ENCODE measurements around the gene LGMN.
A peak's percentile ranks its signal among the peaks of the same experiment; 100 is the strongest.
"Not testable (repeated sequence)": the region's sequence is repeated elsewhere in the genome, so short reads cannot be mapped to it uniquely, and the experiment has no call there.

LGMN gene

DNA sequence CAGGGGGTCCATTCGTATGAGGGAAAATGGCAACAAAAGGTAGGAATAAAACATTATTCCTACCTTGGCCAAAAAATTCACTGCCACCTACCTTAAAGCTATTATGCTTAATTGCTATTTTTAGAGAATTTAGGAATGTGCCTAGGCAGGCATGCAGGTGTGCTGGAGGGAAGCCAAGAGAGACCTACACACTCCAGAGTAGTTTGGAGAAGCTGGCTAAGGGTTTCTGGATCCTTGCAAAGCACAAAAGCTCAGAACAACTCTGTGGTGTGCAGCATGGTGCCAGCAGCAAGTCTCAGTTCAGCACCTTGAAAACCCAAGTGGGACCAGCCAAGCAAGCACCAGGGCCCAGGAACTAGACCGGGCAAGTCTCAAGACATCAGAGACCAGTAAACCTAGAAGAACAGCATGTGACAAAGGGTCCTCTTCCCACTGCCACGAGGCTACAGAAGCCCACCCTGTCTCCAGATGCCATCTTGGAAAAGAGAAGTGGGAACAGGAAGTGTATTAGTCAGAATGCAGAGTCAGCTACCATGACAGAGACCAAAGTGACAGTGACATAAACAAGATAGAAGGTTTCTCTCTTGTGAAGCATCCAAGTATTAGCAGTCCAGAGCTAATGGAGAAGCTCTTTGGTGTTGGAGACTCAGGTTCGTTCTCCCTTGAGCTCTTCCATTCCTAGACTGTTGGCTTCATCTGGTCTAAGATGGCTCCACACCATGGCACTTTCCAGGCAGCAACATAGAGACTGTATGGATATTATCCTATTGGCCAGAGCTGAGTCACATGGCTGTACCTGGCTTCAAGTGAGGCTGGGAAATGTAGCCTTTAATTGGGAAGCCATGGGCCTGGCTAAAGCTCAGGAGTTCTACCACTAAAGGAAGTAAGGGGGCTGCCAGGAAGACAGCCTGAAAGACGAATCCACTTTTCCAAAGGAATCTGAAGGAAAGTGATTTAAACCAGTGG is 15.5 kb upstream of the LGMN start:
- not testable (repeated sequence) for H3K9me3 ChIP-seq (ENCODE audit: control insufficient read depth in 2 of 2, low read length in 2 of 2); H3K27ac ChIP-seq (ENCODE audit: low read depth in 2 of 2, low read length in 2 of 2); H3K27me3 ChIP-seq (ENCODE audit: control insufficient read depth in 2 of 2, insufficient read depth in 2 of 2, low read length in 2 of 2); H3K9ac ChIP-seq (ENCODE audit: low read depth in 1 of 2, low read length in 2 of 2); H3K4me1 ChIP-seq (ENCODE audit: control insufficient read depth in 2 of 2, insufficient read depth in 2 of 2, low read length in 2 of 2); H3K4me3 ChIP-seq (ENCODE audit: low read length in 2 of 2); H3K36me3 ChIP-seq (ENCODE audit: control insufficient read depth in 2 of 2, insufficient read depth in 2 of 2, low read length in 2 of 2)

- Histone ChIP-seq H3K4me1 (ENCODE audit: control insufficient read depth in 2 of 2, insufficient read depth in 2 of 2, low read length in 2 of 2) (no peaks in the 10 kb centered on the region), H3K27ac (ENCODE audit: low read depth in 2 of 2, low read length in 2 of 2) (no peak overlapping the region), H3K27me3 (ENCODE audit: control insufficient read depth in 2 of 2, insufficient read depth in 2 of 2, low read length in 2 of 2) (no peaks in the 10 kb centered on the region), H3K4me3 (ENCODE audit: low read length in 2 of 2) (no peak overlapping the region), H3K9me3 (ENCODE audit: control insufficient read depth in 2 of 2, low read length in 2 of 2) (no peaks in the 10 kb centered on the region), H3K36me3 (ENCODE audit: control insufficient read depth in 2 of 2, insufficient read depth in 2 of 2, low read length in 2 of 2) (no peaks in the 10 kb centered on the region), H3K9ac (ENCODE audit: low read depth in 1 of 2, low read length in 2 of 2) (no peak overlapping the region)
These were observed 12.0 kb upstream of the LGMN start for GRCh38 chr14:92760524-92760805.

DNA sequence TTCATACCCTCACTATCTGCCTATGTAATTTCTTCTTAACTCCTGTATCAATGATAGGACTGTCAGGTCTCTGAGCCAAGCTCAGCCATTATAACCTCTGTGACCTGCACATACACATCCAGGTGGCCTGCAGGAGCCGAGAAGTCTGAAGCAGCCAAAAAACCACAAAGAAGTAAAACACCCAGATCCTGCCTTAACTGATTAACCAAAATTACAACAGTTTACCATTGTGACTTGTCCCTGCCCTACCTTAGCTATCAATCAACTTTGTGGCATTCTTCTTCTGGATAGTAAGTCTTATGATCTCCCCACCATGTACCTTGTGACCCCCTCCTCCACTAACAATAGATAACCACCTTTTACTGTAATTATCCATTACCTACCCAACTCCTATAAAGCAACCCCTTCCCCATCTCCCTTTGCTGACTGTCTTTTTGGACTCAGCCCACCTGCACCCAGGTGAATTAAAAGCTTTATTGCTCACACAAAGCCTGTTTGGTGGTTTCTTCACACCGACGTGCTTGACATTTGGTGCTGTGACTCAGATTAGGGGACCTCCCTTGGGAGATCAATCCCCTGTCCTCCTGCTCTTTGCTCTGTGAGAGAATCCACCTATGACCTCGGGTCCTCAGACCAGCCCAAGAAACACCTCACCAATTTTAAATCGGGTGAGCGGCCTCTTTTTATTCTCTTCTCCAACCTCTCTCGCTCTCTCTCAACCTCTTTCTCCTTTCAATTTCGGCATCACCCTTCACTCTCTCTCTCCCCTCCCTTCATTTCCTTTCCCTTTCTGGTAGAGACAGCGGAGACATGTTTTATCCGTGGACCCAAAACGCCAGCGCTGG is 11.5 kb upstream of the LGMN start:
- no peak overlapping the region for H3K27ac ChIP-seq (ENCODE audit: low read depth in 2 of 2, low read length in 2 of 2)
- H3K4me3 ChIP-seq (ENCODE audit: low read length in 2 of 2), result no peak overlapping the region

GRCh38 chr14:92759300-92759678 is 10.9 kb upstream of the LGMN start:
- Histone ChIP-seq H3K9ac (ENCODE audit: low read depth in 1 of 2, low read length in 2 of 2) (no peak overlapping the region), H3K27me3 (ENCODE audit: control insufficient read depth in 2 of 2, insufficient read depth in 2 of 2, low read length in 2 of 2) (no peaks in the 10 kb centered on the region), H3K4me1 (ENCODE audit: control insufficient read depth in 2 of 2, insufficient read depth in 2 of 2, low read length in 2 of 2) (no peaks in the 10 kb centered on the region)

More for the DNA sequence above, 11.5 kb upstream of the LGMN start:
- Histone ChIP-seq H3K4me1 (ENCODE audit: control insufficient read depth in 2 of 2, insufficient read depth in 2 of 2, low read length in 2 of 2) (no peaks in the 10 kb centered on the region), H3K36me3 (ENCODE audit: control insufficient read depth in 2 of 2, insufficient read depth in 2 of 2, low read length in 2 of 2) (no peaks in the 10 kb centered on the region), H3K9ac (ENCODE audit: low read depth in 1 of 2, low read length in 2 of 2) (no peak overlapping the region), H3K27me3 (ENCODE audit: control insufficient read depth in 2 of 2, insufficient read depth in 2 of 2, low read length in 2 of 2) (no peaks in the 10 kb centered on the region), H3K9me3 (ENCODE audit: control insufficient read depth in 2 of 2, low read length in 2 of 2) (no peaks in the 10 kb centered on the region)

GRCh38 chr14:92756446-92756845 is 8.0 kb upstream of the LGMN start:
- H3K4me3 ChIP-seq (ENCODE audit: low read length in 2 of 2), result no peak overlapping the region
- H3K27me3 ChIP-seq (ENCODE audit: control insufficient read depth in 2 of 2, insufficient read depth in 2 of 2, low read length in 2 of 2), result no peaks in the 10 kb centered on the region
- H3K27ac ChIP-seq (ENCODE audit: low read depth in 2 of 2, low read length in 2 of 2), result no peak overlapping the region
- no peaks in the 10 kb centered on the region for H3K36me3 ChIP-seq (ENCODE audit: control insufficient read depth in 2 of 2, insufficient read depth in 2 of 2, low read length in 2 of 2)
- no peaks in the 10 kb centered on the region for H3K9me3 ChIP-seq (ENCODE audit: control insufficient read depth in 2 of 2, low read length in 2 of 2)
- no peaks in the 10 kb centered on the region for H3K4me1 ChIP-seq (ENCODE audit: control insufficient read depth in 2 of 2, insufficient read depth in 2 of 2, low read length in 2 of 2)
- H3K9ac ChIP-seq (ENCODE audit: low read depth in 1 of 2, low read length in 2 of 2), result no peak overlapping the region

More at GRCh38 chr14:92759300-92759678, 10.9 kb upstream of the LGMN start:
- no peak overlapping the region for H3K4me3 ChIP-seq (ENCODE audit: low read length in 2 of 2)
- H3K27ac ChIP-seq (ENCODE audit: low read depth in 2 of 2, low read length in 2 of 2), result no peak overlapping the region
- H3K36me3 ChIP-seq (ENCODE audit: control insufficient read depth in 2 of 2, insufficient read depth in 2 of 2, low read length in 2 of 2), result no peaks in the 10 kb centered on the region
- no peaks in the 10 kb centered on the region for H3K9me3 ChIP-seq (ENCODE audit: control insufficient read depth in 2 of 2, low read length in 2 of 2)

DNA sequence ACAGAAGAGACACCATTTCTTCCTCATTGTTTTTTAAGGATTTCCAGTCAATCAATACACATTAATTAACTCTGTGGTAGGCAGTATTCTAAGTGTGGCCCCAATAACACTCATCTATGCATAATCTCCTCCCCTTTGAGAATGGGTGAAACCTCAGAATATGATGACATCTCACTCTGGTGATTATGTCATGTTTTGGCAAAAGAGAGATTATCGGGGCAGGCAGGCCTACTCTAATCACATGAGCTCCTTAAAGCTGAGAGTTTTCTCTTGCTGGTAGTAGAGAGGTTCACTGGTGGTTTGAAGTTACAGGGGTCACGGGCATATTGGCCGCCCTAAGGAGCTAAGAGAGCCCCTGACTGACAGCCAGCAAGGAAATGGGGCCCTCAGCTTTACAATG is 7.1 kb upstream of the LGMN start:
- H3K9me3 ChIP-seq (ENCODE audit: control insufficient read depth in 2 of 2, low read length in 2 of 2), result no peaks in the 10 kb centered on the region
- no peaks in the 10 kb centered on the region for H3K36me3 ChIP-seq (ENCODE audit: control insufficient read depth in 2 of 2, insufficient read depth in 2 of 2, low read length in 2 of 2)
- no peak overlapping the region for H3K4me3 ChIP-seq (ENCODE audit: low read length in 2 of 2)
- H3K4me1 ChIP-seq (ENCODE audit: control insufficient read depth in 2 of 2, insufficient read depth in 2 of 2, low read length in 2 of 2), result no peaks in the 10 kb centered on the region
- H3K9ac ChIP-seq (ENCODE audit: low read depth in 1 of 2, low read length in 2 of 2), result no peak overlapping the region
- H3K27ac ChIP-seq (ENCODE audit: low read depth in 2 of 2, low read length in 2 of 2), result no peak overlapping the region
- no peaks in the 10 kb centered on the region for H3K27me3 ChIP-seq (ENCODE audit: control insufficient read depth in 2 of 2, insufficient read depth in 2 of 2, low read length in 2 of 2)

DNA sequence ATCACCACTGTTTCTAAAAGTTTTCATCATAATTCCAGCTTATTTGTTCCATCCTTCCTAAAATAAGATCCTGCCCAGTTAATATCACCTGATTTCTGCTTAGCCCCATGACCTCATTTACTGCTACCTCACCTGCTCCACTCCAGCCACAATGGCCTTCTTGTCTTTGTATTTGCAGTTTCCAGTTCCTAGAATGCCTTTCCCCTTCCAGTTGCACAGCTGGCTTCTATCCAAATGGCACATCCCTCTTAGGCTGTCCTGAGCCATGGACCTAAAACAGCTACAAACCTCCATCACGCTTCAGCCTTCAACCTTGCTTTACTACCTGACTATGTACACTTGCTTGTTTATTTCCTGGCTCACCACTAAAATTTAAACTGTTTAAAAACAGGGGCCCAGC is 6.5 kb upstream of the LGMN start:
- H3K9me3 ChIP-seq (ENCODE audit: control insufficient read depth in 2 of 2, low read length in 2 of 2), result no peaks in the 10 kb centered on the region
- H3K4me3 ChIP-seq (ENCODE audit: low read length in 2 of 2), result no peak overlapping the region
- no peak overlapping the region for H3K27ac ChIP-seq (ENCODE audit: low read depth in 2 of 2, low read length in 2 of 2)
- no peaks in the 10 kb centered on the region for H3K27me3 ChIP-seq (ENCODE audit: control insufficient read depth in 2 of 2, insufficient read depth in 2 of 2, low read length in 2 of 2)
- H3K36me3 ChIP-seq (ENCODE audit: control insufficient read depth in 2 of 2, insufficient read depth in 2 of 2, low read length in 2 of 2), result no peaks in the 10 kb centered on the region
- H3K9ac ChIP-seq (ENCODE audit: low read depth in 1 of 2, low read length in 2 of 2), result no peak overlapping the region
- no peaks in the 10 kb centered on the region for H3K4me1 ChIP-seq (ENCODE audit: control insufficient read depth in 2 of 2, insufficient read depth in 2 of 2, low read length in 2 of 2)

- Histone ChIP-seq H3K27me3 (ENCODE audit: control insufficient read depth in 2 of 2, insufficient read depth in 2 of 2, low read length in 2 of 2) (no peaks in the 10 kb centered on the region), H3K36me3 (ENCODE audit: control insufficient read depth in 2 of 2, insufficient read depth in 2 of 2, low read length in 2 of 2) (no peaks in the 10 kb centered on the region), H3K9ac (ENCODE audit: low read depth in 1 of 2, low read length in 2 of 2) (no peak overlapping the region), H3K9me3 (ENCODE audit: control insufficient read depth in 2 of 2, low read length in 2 of 2) (no peaks in the 10 kb centered on the region), H3K27ac (ENCODE audit: low read depth in 2 of 2, low read length in 2 of 2) (no peak overlapping the region), H3K4me3 (ENCODE audit: low read length in 2 of 2) (no peak overlapping the region), H3K4me1 (ENCODE audit: control insufficient read depth in 2 of 2, insufficient read depth in 2 of 2, low read length in 2 of 2) (no peaks in the 10 kb centered on the region)
These were observed 4.8 kb upstream of the LGMN start for GRCh38 chr14:92753250-92753649.

DNA sequence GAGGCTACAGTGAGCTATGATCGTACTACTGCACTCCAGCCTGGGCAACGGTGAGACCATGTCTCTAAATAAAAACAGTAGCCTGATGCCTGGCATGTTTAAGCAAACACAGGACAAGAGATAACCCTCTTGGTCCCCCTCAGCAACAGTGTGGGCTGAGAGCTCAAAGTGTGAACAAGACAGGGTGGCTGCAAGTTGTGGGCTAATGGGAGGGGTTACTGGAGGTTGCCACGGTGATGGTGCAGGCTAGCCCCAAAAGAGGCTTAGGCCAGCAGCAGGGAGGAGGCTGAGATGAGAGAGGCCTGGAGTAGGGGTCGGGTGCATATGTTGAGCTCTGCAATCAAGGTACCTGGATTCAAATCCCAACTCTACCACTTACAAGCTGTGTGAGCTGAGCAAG is 3.4 kb upstream of the LGMN start:
- Histone ChIP-seq H3K27me3 (ENCODE audit: control insufficient read depth in 2 of 2, insufficient read depth in 2 of 2, low read length in 2 of 2) (no peaks in the 10 kb centered on the region), H3K4me3 (ENCODE audit: low read length in 2 of 2) (no peak overlapping the region), H3K27ac (ENCODE audit: low read depth in 2 of 2, low read length in 2 of 2) (no peak overlapping the region)

DNA sequence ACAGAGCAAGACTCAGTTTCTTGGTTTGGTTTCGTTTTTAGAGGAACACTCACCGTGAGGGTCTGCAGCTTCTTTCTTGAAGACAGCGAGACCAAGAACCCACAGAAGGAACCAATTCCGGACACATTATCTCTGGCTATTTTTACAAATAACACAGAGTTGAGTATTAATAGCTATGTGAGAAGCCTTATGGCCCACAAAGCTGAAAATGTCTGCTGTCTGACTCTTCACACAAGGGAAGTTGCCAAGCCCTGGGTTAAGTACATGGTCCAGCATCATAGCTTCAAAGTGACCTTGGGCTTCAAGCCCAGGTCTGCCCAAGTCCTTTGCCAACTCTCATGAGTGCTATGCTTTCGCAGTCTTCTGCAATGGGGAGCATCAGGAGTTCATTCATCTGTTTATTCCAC is 2.6 kb upstream of the LGMN start:
- no peaks in the 10 kb centered on the region for H3K9me3 ChIP-seq (ENCODE audit: control insufficient read depth in 2 of 2, low read length in 2 of 2)
- no peaks in the 10 kb centered on the region for H3K27me3 ChIP-seq (ENCODE audit: control insufficient read depth in 2 of 2, insufficient read depth in 2 of 2, low read length in 2 of 2)
- peak overlapping the region in 1 of 2 donors; percentile 42 for H3K4me3 ChIP-seq (ENCODE audit: low read length in 2 of 2)
- peak overlapping the region in 1 of 2 donors; percentile 28 for H3K27ac ChIP-seq (ENCODE audit: low read depth in 2 of 2, low read length in 2 of 2)
- no peaks in the 10 kb centered on the region for H3K36me3 ChIP-seq (ENCODE audit: control insufficient read depth in 2 of 2, insufficient read depth in 2 of 2, low read length in 2 of 2)
- H3K4me1 ChIP-seq (ENCODE audit: control insufficient read depth in 2 of 2, insufficient read depth in 2 of 2, low read length in 2 of 2), result peaks cover 0 to 4% of the 10 kb centered on the region in 2 donors
- no peak overlapping the region for H3K9ac ChIP-seq (ENCODE audit: low read depth in 1 of 2, low read length in 2 of 2)

More for the DNA sequence above, 3.4 kb upstream of the LGMN start:
- Histone ChIP-seq H3K36me3 (ENCODE audit: control insufficient read depth in 2 of 2, insufficient read depth in 2 of 2, low read length in 2 of 2) (no peaks in the 10 kb centered on the region), H3K9me3 (ENCODE audit: control insufficient read depth in 2 of 2, low read length in 2 of 2) (no peaks in the 10 kb centered on the region), H3K4me1 (ENCODE audit: control insufficient read depth in 2 of 2, insufficient read depth in 2 of 2, low read length in 2 of 2) (peaks cover 0 to 4% of the 10 kb centered on the region in 2 donors), H3K9ac (ENCODE audit: low read depth in 1 of 2, low read length in 2 of 2) (no peak overlapping the region)

Measured in mucosa of rectum (tissue), 2 donors.